ENCODE results near the gene CCDC158.
A peak's percentile ranks its signal among the peaks of the same experiment; 100 is the strongest.

CCDC158 gene

DNA sequence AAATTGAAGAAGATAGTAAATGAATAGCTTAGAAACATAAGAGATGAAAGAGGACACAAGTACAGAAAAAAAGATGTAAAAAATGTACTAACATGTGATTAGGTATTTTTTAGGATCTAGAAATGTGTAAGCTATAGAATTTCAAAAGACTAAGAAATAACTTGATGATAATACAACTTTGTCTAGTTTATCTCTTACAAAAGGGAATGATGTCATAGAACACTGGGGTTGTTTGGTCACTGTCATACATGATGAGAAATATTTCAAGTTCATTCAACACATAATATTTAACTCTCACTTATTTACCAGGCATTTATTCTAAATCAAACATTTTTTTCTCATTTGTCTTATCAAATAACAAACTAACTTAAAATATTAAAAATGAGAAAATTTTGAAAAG, 95.9 kb downstream of the CCDC158 start:
- no peak overlapping the region for H3K9ac ChIP-seq (ENCODE audit: low read length)
- no peak overlapping the region for H3K27ac ChIP-seq (ENCODE audit: low read length)
- no peak overlapping the region for H3K4me3 ChIP-seq (ENCODE audit: low read length)
- H3K9me3 ChIP-seq (ENCODE audit: control insufficient read depth, low read depth, low read length): peaks cover 5% of the 10 kb centered on the region
- H3K4me1 ChIP-seq (ENCODE audit: control insufficient read depth, low read depth, low read length): no peaks in the 10 kb centered on the region
- no peaks in the 10 kb centered on the region for H3K36me3 ChIP-seq (ENCODE audit: control insufficient read depth, low read depth, low read length)
- no peaks in the 10 kb centered on the region for H3K27me3 ChIP-seq (ENCODE audit: control insufficient read depth, insufficient read depth, low read length)

- Histone ChIP-seq H3K4me3 (ENCODE audit: low read length) (no peak overlapping the region), H3K4me1 (ENCODE audit: control insufficient read depth, low read depth, low read length) (no peaks in the 10 kb centered on the region), H3K9ac (ENCODE audit: low read length) (no peak overlapping the region), H3K36me3 (ENCODE audit: control insufficient read depth, low read depth, low read length) (no peaks in the 10 kb centered on the region), H3K27ac (ENCODE audit: low read length) (no peak overlapping the region), H3K27me3 (ENCODE audit: control insufficient read depth, insufficient read depth, low read length) (no peaks in the 10 kb centered on the region), H3K9me3 (ENCODE audit: control insufficient read depth, low read depth, low read length) (peaks cover 5% of the 10 kb centered on the region)
Observed at GRCh38 chr4:76322236-76322635, 98.7 kb downstream of the CCDC158 start.

- no peak overlapping the region for H3K4me3 ChIP-seq (ENCODE audit: low read length)
- H3K9ac ChIP-seq (ENCODE audit: low read length): no peak overlapping the region
- no peaks in the 10 kb centered on the region for H3K27me3 ChIP-seq (ENCODE audit: control insufficient read depth, insufficient read depth, low read length)
- no peaks in the 10 kb centered on the region for H3K9me3 ChIP-seq (ENCODE audit: control insufficient read depth, low read depth, low read length)
- no peaks in the 10 kb centered on the region for H3K36me3 ChIP-seq (ENCODE audit: control insufficient read depth, low read depth, low read length)
- no peaks in the 10 kb centered on the region for H3K4me1 ChIP-seq (ENCODE audit: control insufficient read depth, low read depth, low read length)
- no peak overlapping the region for H3K27ac ChIP-seq (ENCODE audit: low read length)
Observed at GRCh38 chr4:76316131-76316530, 104.8 kb downstream of the CCDC158 start.

GRCh38 chr4:76315267-76315918, 105.5 kb downstream of the CCDC158 start:
- Histone ChIP-seq H3K27me3 (ENCODE audit: control insufficient read depth, insufficient read depth, low read length) (no peaks in the 10 kb centered on the region), H3K9ac (ENCODE audit: low read length) (no peak overlapping the region), H3K4me3 (ENCODE audit: low read length) (no peak overlapping the region)

DNA sequence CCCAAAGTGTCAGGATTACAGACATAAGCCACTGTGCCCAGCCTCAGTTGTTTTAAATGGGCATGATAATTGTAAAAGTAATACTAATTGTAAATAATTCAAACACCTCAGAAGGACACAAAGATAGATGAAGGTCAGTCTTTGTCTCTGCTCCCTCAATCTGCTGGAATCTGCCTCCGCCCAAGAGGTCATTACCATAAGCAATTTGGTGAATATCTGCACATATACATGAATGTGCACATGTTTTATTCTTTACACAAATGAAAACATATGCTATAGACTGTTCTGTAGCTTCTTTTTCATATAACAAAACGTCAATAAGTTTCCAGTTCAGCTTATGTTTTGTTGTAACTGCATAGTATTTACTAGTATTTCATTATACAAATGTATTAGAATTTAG, 107.4 kb downstream of the CCDC158 start:
- H3K9ac ChIP-seq (ENCODE audit: low read length): no peak overlapping the region
- H3K27me3 ChIP-seq (ENCODE audit: control insufficient read depth, insufficient read depth, low read length): no peaks in the 10 kb centered on the region
- no peaks in the 10 kb centered on the region for H3K9me3 ChIP-seq (ENCODE audit: control insufficient read depth, low read depth, low read length)
- H3K4me1 ChIP-seq (ENCODE audit: control insufficient read depth, low read depth, low read length): no peaks in the 10 kb centered on the region
- H3K4me3 ChIP-seq (ENCODE audit: low read length): no peak overlapping the region
- H3K36me3 ChIP-seq (ENCODE audit: control insufficient read depth, low read depth, low read length): no peaks in the 10 kb centered on the region
- no peak overlapping the region for H3K27ac ChIP-seq (ENCODE audit: low read length)

More at GRCh38 chr4:76315267-76315918, 105.5 kb downstream of the CCDC158 start:
- Histone ChIP-seq H3K36me3 (ENCODE audit: control insufficient read depth, low read depth, low read length) (no peaks in the 10 kb centered on the region), H3K9me3 (ENCODE audit: control insufficient read depth, low read depth, low read length) (no peaks in the 10 kb centered on the region), H3K27ac (ENCODE audit: low read length) (no peak overlapping the region), H3K4me1 (ENCODE audit: control insufficient read depth, low read depth, low read length) (no peaks in the 10 kb centered on the region)

GRCh38 chr4:76312457-76312856, 108.5 kb downstream of the CCDC158 start:
- Histone ChIP-seq H3K27me3 (ENCODE audit: control insufficient read depth, insufficient read depth, low read length) (no peaks in the 10 kb centered on the region), H3K4me3 (ENCODE audit: low read length) (no peak overlapping the region), H3K36me3 (ENCODE audit: control insufficient read depth, low read depth, low read length) (no peaks in the 10 kb centered on the region), H3K4me1 (ENCODE audit: control insufficient read depth, low read depth, low read length) (peaks cover 3% of the 10 kb centered on the region), H3K9ac (ENCODE audit: low read length) (no peak overlapping the region), H3K9me3 (ENCODE audit: control insufficient read depth, low read depth, low read length) (no peaks in the 10 kb centered on the region), H3K27ac (ENCODE audit: low read length) (no peak overlapping the region)

DNA sequence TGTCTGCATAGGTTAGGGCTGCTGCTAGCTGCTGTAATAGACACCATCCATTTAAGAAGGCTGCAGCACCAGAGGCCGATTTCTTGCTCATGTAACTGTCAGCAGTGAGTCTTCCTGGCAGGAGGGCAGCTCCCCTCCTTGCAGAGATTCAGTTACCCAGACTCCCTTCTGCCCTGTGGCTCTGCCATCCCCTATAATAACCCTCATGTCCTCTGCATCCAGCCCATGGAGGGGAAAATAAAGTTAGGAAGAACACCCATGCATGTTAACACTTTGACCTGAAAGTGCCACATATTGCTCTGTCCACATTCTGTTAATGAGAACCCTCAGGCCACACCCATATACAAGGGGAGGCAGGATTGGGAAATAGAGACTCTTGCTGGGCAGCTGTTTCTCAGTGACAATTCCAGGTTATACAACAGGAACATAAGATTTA, 109.0 kb downstream of the CCDC158 start:
- Histone ChIP-seq H3K4me1 (ENCODE audit: control insufficient read depth, low read depth, low read length) (peaks cover 5% of the 10 kb centered on the region), H3K27ac (ENCODE audit: low read length) (no peak overlapping the region), H3K36me3 (ENCODE audit: control insufficient read depth, low read depth, low read length) (no peaks in the 10 kb centered on the region), H3K27me3 (ENCODE audit: control insufficient read depth, insufficient read depth, low read length) (no peaks in the 10 kb centered on the region), H3K9me3 (ENCODE audit: control insufficient read depth, low read depth, low read length) (no peaks in the 10 kb centered on the region), H3K9ac (ENCODE audit: low read length) (no peak overlapping the region), H3K4me3 (ENCODE audit: low read length) (no peak overlapping the region)

DNA sequence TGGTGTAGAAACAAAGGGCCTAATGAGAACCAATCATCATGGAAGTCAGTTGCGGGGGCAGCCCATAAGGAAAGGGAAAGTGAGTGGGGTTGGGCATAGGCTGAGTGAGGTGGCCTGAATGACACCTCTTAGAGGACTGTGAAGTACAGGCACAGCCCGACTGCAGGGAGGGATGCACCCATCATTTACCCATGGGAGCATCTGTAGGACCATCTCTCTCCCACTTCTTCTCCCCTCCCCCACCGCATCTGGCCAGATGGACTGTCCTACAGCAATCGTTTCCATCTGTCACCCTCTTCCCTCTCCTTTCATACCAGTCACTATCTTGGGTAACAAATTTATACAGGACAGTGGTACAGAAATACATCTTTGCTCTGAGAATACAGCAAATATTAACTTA, 110.3 kb downstream of the CCDC158 start:
- H3K27ac ChIP-seq (ENCODE audit: low read length): no peak overlapping the region
- no peak overlapping the region for H3K4me3 ChIP-seq (ENCODE audit: low read length)
- H3K9me3 ChIP-seq (ENCODE audit: control insufficient read depth, low read depth, low read length): no peaks in the 10 kb centered on the region
- H3K9ac ChIP-seq (ENCODE audit: low read length): no peak overlapping the region
- H3K36me3 ChIP-seq (ENCODE audit: control insufficient read depth, low read depth, low read length): no peaks in the 10 kb centered on the region
- H3K27me3 ChIP-seq (ENCODE audit: control insufficient read depth, insufficient read depth, low read length): peaks cover 4% of the 10 kb centered on the region
- peaks cover 5% of the 10 kb centered on the region for H3K4me1 ChIP-seq (ENCODE audit: control insufficient read depth, low read depth, low read length)

DNA sequence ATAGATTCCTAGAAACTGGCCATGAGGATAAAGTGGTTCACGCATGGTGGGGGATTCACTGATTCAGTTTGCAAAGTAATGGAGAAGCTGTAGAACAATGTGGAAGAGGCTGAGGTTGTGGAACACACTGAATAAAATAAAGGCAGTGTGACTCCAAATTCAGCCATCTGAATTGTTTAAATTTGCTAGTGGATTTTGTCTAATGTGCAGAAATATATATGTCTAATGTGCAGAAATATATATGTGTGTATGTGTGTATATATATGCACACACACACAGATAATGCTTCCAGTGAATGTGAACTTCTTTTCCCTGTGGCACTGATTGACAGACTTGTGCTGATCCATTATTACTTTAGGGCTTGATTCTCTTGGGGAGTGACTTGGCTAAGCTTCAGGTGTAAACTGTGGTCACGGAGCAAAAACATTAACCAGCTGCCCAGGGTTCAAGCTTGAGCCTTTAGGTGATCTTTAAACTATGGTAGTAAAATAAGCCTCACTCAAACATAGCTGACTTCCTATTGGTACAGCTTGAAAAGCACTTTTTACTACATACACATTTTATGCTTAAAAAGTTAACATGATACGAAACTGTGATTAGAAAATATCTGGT, 110.9 kb downstream of the CCDC158 start:
- no peak overlapping the region for H3K27ac ChIP-seq (ENCODE audit: low read length)

DNA sequence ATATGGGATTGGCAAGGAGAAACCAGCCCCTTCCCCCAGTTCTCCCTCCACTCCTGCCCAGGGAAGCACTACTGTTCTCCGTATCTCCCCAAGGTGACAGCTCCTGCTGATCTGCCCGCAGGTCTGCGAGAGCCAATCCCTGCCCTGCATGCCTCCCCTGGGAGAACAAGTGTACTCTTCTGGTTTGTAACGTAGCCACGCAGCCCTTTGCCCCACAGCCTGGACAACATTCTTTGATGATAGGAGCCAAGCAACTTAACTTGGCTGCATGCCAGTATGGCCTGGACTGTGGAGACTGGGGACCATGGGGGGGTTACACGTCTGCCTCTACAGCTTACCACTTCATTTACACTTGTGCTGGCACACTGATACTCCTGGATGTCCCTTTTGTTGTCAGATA, 112.4 kb downstream of the CCDC158 start:
- H3K27ac ChIP-seq (ENCODE audit: low read length): no peak overlapping the region
- H3K4me3 ChIP-seq (ENCODE audit: low read length): no peak overlapping the region
- no peak overlapping the region for H3K9ac ChIP-seq (ENCODE audit: low read length)

More for the DNA sequence above, 110.9 kb downstream of the CCDC158 start:
- Histone ChIP-seq H3K27me3 (ENCODE audit: control insufficient read depth, insufficient read depth, low read length) (peaks cover 10% of the 10 kb centered on the region), H3K36me3 (ENCODE audit: control insufficient read depth, low read depth, low read length) (no peaks in the 10 kb centered on the region), H3K9ac (ENCODE audit: low read length) (no peak overlapping the region), H3K9me3 (ENCODE audit: control insufficient read depth, low read depth, low read length) (no peaks in the 10 kb centered on the region), H3K4me1 (ENCODE audit: control insufficient read depth, low read depth, low read length) (peaks cover 5% of the 10 kb centered on the region), H3K4me3 (ENCODE audit: low read length) (no peak overlapping the region)

DNA sequence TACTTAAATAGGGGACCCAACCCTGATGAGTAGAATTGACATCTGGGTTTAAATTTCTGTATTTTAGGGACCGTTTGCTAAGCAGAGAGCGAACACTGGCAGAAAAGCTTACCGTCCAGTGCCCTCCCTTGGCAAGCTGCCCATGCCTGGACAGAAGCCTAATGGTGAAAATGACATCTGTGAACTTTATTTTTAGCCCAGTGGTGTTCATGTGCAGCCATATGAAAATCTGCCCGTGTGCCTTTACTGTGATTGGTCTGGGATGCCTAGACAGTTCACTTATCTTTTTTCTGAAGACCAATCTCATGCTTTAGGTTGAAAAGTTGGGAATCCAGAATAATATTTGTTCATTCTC, 113.3 kb downstream of the CCDC158 start:
- Histone ChIP-seq H3K4me3 (ENCODE audit: low read length) (peak overlapping the region; percentile 81), H3K9ac (ENCODE audit: low read length) (no peak overlapping the region), H3K4me1 (ENCODE audit: control insufficient read depth, low read depth, low read length) (peaks cover 5% of the 10 kb centered on the region), H3K9me3 (ENCODE audit: control insufficient read depth, low read depth, low read length) (no peaks in the 10 kb centered on the region), H3K27ac (ENCODE audit: low read length) (no peak overlapping the region), H3K27me3 (ENCODE audit: control insufficient read depth, insufficient read depth, low read length) (peaks cover 16% of the 10 kb centered on the region), H3K36me3 (ENCODE audit: control insufficient read depth, low read depth, low read length) (no peaks in the 10 kb centered on the region)

More for the DNA sequence above, 112.4 kb downstream of the CCDC158 start:
- Histone ChIP-seq H3K27me3 (ENCODE audit: control insufficient read depth, insufficient read depth, low read length) (peaks cover 16% of the 10 kb centered on the region), H3K9me3 (ENCODE audit: control insufficient read depth, low read depth, low read length) (no peaks in the 10 kb centered on the region), H3K36me3 (ENCODE audit: control insufficient read depth, low read depth, low read length) (no peaks in the 10 kb centered on the region), H3K4me1 (ENCODE audit: control insufficient read depth, low read depth, low read length) (peaks cover 5% of the 10 kb centered on the region)
